ENCODE results near the gene ALKBH5.

The ALKBH5 gene

GRCh38 chr17:18183334-18184142 lies at the start of gene ALKBH5:
Gene ALKBH5 (plus strand): TSS chr17:18183828. CDS start chr17:18184244, 416 bp downstream.
- peak; percentile 97 for DNase-seq

DNA sequence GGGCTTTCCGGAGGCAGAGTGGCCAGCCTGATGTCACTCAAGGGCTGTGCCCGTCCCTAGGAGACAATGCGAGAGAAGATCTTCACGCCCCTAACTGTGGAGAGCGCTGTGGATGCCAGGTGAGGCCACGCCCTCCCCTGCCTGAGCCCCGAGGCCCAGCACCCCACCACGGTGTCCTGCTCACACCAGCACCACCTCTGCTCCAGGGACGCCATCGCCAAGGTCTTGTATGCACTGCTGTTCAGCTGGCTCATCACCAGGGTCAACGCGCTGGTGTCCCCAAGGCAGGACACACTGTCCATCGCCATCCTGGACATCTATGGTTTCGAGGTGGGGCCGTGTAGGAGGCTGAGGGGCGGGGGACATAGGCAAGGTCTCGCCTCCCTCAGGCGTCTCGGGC lies 47.3 kb upstream of the ALKBH5 start:
- no peak for DNase-seq

GRCh38 chr17:18138065-18138749 lies 45.4 kb upstream of the ALKBH5 start:
- no peak for DNase-seq

GRCh38 chr17:18139092-18139491 lies 44.5 kb upstream of the ALKBH5 start:
- DNase-seq: no peak

DNA sequence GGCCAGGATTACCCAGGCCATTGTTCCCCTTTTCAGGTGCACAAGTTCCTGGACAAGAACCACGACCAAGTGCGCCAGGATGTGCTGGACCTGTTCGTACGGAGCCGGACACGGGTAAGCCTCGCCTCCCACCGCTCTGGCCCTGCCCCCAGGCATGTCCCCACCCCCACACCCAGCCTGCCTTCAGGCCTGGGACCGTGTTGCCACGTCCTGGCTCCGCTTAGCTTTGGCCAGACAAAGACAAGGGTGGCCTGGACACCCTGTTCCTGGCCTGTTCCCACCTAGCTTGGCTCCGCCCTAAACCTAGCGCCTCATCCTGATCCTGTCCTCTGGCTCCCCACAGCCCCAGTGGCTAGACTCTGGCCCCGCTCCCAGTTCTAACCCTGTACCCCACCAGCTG lies 44.1 kb upstream of the ALKBH5 start:
- no peak for DNase-seq

GRCh38 chr17:18139949-18140348 lies 43.7 kb upstream of the ALKBH5 start:
- DNase-seq: no peak

DNA sequence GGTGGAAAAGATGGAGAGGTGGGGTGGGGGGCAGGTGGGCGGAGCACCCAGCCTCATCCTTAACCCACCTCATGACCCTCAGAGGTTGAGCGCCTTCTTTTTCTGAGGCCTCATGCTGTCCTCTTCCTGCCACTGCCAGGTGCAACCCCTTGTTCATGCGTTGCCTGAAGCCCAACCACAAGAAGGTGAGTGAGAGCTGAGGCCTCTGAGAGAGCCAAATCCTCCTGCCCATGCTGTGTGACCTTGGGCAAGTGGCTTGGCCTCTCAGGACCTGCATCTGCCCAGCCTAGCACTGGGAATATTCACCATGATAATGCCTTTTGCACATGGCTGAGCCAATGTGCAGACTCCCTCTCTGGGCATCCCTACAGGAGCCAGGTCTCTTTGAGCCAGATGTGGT lies 43.0 kb upstream of the ALKBH5 start:
- no peak for DNase-seq

DNA sequence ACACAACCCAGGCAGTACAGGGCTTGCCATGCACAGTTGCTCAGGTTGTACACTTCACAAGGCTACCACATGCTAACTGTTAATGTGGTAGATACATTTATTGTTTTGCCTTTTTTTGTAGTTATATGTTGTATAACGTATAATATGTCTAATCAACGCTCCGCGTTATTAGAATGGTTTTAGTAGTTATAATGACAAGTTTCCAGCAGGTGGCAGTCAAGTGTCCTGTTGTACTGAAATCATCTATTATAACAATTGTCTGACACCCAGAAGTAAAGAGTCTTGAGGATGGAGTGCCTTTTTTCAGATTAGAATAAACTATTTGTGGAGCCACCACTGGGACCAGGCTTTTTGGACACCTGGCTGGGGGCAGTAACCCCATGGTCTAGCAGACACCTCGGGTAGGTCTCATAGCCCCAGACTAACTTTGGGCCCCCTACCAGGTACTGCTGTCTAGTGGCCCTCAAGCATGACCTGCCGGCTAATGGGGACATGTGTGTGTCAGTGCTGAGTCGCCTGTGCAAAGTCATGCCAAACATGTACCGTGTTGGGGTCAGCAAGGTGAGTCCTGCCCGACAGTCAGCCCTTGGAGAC lies 42.3 kb upstream of the ALKBH5 start:
- DNase-seq: peak; percentile 72

- DNase-seq: no peak
These were observed 41.2 kb upstream of the ALKBH5 start for GRCh38 chr17:18142417-18142816.

- no peak for DNase-seq
These were observed 40.3 kb upstream of the ALKBH5 start for GRCh38 chr17:18143044-18143936.

DNA sequence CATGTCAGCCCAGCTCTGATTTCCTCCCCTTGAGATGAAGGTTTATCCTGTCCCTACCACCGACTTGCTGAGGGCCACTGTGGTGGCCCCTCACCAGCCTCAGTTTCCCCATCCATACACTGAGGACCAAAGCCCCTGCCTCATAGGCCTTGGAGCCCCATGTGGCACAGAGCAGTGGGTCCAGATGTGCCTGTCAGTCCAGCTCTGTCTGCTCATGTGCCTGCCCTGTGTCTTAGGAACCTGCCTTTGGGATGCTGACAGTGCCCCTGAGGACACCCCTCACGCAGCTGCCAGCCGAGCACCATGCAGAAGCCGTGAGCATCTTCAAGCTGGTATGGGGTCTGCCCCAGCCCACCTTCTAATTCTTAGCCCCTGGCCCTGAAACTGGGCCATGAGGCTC lies 39.4 kb upstream of the ALKBH5 start:
- no peak for DNase-seq

DNA sequence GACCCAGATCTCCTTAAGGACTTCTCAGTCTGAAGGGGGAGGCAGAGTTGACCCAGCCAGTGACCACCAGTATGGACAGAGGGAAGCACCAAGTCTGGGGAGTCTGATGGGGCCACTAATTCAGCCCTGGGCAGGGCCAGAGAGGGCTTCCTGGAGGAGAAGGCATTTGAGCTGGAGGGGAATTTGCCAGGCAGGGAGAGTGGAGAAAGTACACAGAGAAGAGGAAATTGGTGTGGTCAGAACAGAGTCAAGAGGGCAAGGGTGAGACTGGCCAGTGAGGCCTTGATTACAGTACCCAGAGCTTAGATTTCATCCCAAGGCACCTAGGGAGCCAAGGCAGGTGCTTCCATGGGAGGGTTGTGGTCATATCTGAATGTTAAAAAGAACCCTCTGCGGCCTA lies 38.8 kb upstream of the ALKBH5 start:
- no peak for DNase-seq

DNA sequence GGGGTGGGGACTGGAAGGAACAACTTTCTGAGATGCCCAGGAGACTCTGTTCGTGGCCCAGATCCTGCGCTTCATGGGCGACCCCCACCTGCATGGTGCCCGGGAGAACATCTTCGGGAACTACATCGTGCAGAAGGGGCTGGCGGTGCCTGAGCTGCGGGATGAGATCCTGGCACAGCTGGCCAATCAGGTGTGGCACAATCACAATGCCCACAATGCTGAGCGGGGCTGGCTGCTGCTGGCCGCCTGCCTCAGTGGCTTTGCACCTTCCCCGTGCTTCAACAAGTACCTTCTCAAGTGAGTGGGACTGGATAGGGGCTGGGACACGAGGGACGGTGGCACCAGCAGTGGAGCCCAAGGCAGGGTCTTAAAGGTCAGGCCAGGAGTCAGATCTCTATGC lies 37.8 kb upstream of the ALKBH5 start:
- DNase-seq: no peak

GRCh38 chr17:18146259-18146658 lies 37.4 kb upstream of the ALKBH5 start:
- no peak for DNase-seq

DNA sequence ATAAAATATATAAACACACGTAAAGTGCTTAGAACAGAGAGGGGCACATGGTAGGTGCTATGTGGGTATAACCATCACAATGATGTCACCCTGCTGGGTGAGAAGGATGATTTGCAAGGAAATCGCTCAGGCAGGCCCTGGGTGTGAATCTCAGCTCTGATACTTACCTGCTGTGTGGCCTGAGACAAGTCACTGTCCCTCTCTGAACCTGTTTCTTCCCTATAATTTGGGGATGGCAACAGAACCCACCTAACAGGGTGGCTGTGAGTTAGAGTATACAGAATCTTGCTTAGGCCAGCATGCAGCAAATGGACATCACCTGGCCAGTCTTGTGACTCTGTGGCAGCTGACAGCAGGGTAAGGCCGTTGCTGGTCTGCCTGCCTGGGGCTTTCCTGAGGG lies 36.6 kb upstream of the ALKBH5 start:
- DNase-seq: no peak

GRCh38 chr17:18148586-18148985 lies 35.0 kb upstream of the ALKBH5 start:
- no peak for DNase-seq

DNA sequence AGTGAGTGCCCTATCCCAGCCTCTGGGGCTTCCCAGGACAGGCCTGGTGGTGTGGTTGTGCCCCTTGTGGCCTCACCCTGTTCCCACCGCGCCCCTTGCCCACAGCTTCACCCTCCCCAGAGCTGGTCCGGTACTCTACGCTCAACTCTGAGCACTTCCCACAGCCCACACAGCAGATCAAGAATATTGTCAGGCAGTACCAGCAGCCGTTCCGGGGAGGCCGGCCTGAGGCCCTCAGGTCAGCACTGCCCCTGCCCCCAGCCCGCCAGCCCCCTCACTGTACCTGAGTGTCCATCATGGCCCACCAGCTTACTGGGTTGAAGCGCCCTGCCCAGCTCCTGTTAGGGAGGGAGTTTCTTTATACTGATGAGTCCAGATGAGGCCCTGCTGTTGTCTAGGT lies 32.3 kb upstream of the ALKBH5 start:
- DNase-seq: no peak

GRCh38 chr17:18155179-18155578 lies 28.4 kb upstream of the ALKBH5 start:
- DNase-seq: no peak

GRCh38 chr17:18156171-18156975 lies 27.3 kb upstream of the ALKBH5 start:
- no peak for DNase-seq

GRCh38 chr17:18156976-18157280 lies 26.7 kb upstream of the ALKBH5 start:
- no peak for DNase-seq

GRCh38 chr17:18157354-18157985 lies 26.2 kb upstream of the ALKBH5 start:
- no peak for DNase-seq

Data from NCI-H510A treated with DMSO at 0.1 percent for 48 hours (cell line).